ENCODE data around the gene CHAD. TPM values are rescaled to one million over a fixed set of nuclear protein-coding genes. Genes with fewer than 3 reads are reported as not detected.

The CHAD gene
- total and polyA plus RNA-seq, 2 donors (not counting 3 experiments of a cell fraction or from before 2014, with no cell fraction given), result not detected

DNA sequence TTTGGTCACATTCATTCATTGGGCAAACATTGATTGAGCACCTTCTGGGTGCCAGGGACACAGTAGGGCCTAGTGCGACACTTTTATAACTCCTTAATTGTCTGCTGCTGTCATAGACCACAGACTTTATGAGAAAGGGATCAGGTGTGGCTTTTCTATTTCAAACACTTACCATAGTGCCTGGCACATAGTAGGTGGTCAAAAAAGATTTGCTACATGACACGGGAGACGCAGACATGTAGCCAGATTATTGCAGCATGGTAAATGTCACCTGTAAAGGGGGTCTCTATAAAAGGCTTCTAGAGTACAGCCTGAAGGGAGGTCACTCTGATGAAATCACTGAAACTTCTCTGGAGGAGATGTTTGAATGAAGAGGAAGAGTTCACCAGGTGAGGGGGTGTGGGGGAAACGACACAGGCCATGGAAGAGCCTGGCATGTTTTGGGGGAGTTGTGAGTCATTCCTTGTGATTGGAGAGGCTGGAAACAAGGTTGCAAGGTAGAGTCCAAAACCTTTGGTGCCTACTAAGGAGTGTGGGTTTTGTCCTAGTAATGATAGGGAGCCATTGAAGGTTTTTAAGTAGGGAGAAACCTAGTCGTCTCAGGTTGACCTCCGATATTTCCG is 11.6 kb upstream of the CHAD start:
- H3K9ac ChIP-seq (replicated peaks; ENCODE audit: extremely low read depth, insufficient read depth, low read length), result no peak overlapping the region
- no peak for DNase-seq (ENCODE audit: low read depth, low spot score)
- intact Hi-C loops (cut with micrococcal nuclease) (loop anchor here (5.0 kb wide), 1 partner anchor 222 kb away; no protein-coding TSS in a partner anchor), dilution Hi-C loops (cut with MboI; ENCODE audit: extremely low pct_ligation_motif_present, low sequenced_read_pairs) (no loop called here)
- FAIRE-seq, result no peak
- no peak overlapping the region for H2AFZ ChIP-seq (ENCODE audit: low read depth, low read length)
- no peak overlapping the region for H3K4me3 ChIP-seq (replicated peaks in 1 of 3; ENCODE audit: insufficient read depth in 1 of 3, low read depth in 1 of 3, low read length in 3 of 3)
- no peaks in the 10 kb centered on the region for H3K9me1 ChIP-seq (replicated peaks; ENCODE audit: control insufficient read depth, extremely low read depth, insufficient read depth, low read length)
- peak overlapping the region; percentile 67 for H3K4me2 ChIP-seq (ENCODE audit: insufficient read depth, low read length)
- BruUV-seq (replicated peaks), result no TSS peak
- peaks cover 20% of the 10 kb centered on the region for H3K4me1 ChIP-seq (ENCODE audit: control insufficient read depth, extremely low read depth, insufficient read depth, low read length)
- H3K36me3 ChIP-seq (ENCODE audit: control insufficient read depth in 2 of 2, extremely low read depth in 1 of 2, insufficient read depth in 2 of 2, low read length in 2 of 2), result peaks cover 2 to 9% of the 10 kb centered on the region in 2 experiments
- ChIA-PET POLR2A (interaction anchor here (0.6 to 2.1 kb wide), 2 partner anchors 83 to 736 kb away, joined by 3 to 8 read pairs; partner anchors contain the start of gene LRRC59), CTCF (interaction anchor here (1.0 to 2.9 kb wide), 12 partner anchors 9 to 280 kb away, joined by 3 to 44 read pairs (median 4); partner anchors contain the start of genes CHAD and LRRC59)
- peaks cover 5 to 13% of the 10 kb centered on the region in 2 experiments for H3K27me3 ChIP-seq (ENCODE audit: control insufficient read depth in 2 of 2, insufficient read depth in 2 of 2, low read length in 2 of 2)
- TF ChIP-seq POLR2A (IDR thresholded peaks at IDR 0.05; ENCODE audit: low read depth, low read length) (no peak), EZH2 (IDR thresholded peaks at IDR 0.05; ENCODE audit: borderline replicate concordance, low read depth, low read length, severe bottlenecking) (no peak), POLR2AphosphoS5 (IDR thresholded peaks at IDR 0.05; ENCODE audit: insufficient read depth, low read depth, low read length) (no peak), MYC (IDR thresholded peaks at IDR 0.05; ENCODE audit: low read depth, low read length) (no peak), GATA2 (IDR thresholded peaks at IDR 0.05; ENCODE audit: insufficient read depth, insufficient read length, low read depth, low read length) (no peak), JUN (IDR thresholded peaks at IDR 0.05; ENCODE audit: borderline replicate concordance, insufficient read depth, insufficient read length, low read depth) (no peak)
- no peaks in the 10 kb centered on the region for H4K20me1 ChIP-seq (replicated peaks; ENCODE audit: control insufficient read depth, extremely low read depth, insufficient read depth, low read length)
- no peaks in the 10 kb centered on the region for H3K9me3 ChIP-seq (replicated peaks; ENCODE audit: control insufficient read depth, insufficient read depth, low read length)
- H3K79me2 ChIP-seq (ENCODE audit: control insufficient read depth, insufficient read depth, low read length), result peaks cover 8% of the 10 kb centered on the region
- no peak overlapping the region for H3K27ac ChIP-seq (ENCODE audit: insufficient read depth, low read depth, low read length)
